Fibroblast of pulmonary artery (primary cell): ENCODE measurements around the gene REX1BD.

ENCODE experiments used
- DNase-seq: peaks from one replicate; pipeline ENCODE4 v3.0.0-alpha.2; 2010; ENCODE audit warnings: low read depth
- H3K4me3 ChIP-seq: replicated peaks from 2 replicates; pipeline ENCODE4 v1.5.1; 2011; ENCODE audit warnings: low read depth, mild to moderate bottlenecking, control low read depth, low read length, moderate library complexity
- CTCF ChIP-seq: IDR thresholded peaks from 2 replicates; pipeline ENCODE4 v1.5.1; 2011; ENCODE audit warnings: mild to moderate bottlenecking, control low read depth, low read length, inconsistent platforms; ENCODE audit errors: missing control alignments

REX1BD gene

DNA sequence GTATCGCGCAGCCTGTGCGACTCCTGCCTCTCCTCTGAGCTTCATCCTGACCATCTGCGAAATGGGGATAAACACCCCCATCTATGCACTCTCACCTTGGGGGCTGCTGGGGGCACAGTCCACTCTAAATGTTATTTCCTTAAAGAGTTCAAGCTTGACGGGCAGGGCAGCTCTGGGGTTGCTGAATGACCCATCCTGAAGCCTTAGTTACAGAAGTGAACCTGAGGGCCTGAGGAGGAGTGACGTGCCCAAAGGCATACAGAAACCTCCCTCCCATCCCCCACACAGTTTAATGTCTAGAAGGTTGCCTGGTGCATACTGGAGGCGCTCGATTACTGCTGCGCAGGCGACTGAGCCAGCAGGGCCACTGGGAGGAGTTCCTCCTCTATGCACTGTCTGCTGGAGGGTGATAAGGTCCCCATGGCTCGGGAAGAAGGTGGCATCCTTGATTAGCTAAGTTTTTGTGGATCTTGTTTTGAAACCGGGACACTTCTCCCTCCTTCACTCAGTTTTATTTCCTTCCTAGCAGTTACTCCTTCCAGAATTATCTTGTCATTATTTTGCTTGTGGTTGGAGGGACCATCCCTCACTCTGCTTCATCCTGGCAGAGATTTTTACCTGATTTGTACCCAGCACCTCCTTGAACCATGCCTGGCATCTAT, 44.7 kb upstream of the REX1BD start:
- peak overlapping the region; percentile 55 for H3K4me3 ChIP-seq
- TF ChIP-seq CTCF: no peak
- peak; percentile 67 for DNase-seq

- DNase-seq: no peak
- no peak overlapping the region for H3K4me3 ChIP-seq
- TF ChIP-seq CTCF: no peak
Observed at GRCh38 chr19:18551631-18552030, 37.0 kb upstream of the REX1BD start.

DNA sequence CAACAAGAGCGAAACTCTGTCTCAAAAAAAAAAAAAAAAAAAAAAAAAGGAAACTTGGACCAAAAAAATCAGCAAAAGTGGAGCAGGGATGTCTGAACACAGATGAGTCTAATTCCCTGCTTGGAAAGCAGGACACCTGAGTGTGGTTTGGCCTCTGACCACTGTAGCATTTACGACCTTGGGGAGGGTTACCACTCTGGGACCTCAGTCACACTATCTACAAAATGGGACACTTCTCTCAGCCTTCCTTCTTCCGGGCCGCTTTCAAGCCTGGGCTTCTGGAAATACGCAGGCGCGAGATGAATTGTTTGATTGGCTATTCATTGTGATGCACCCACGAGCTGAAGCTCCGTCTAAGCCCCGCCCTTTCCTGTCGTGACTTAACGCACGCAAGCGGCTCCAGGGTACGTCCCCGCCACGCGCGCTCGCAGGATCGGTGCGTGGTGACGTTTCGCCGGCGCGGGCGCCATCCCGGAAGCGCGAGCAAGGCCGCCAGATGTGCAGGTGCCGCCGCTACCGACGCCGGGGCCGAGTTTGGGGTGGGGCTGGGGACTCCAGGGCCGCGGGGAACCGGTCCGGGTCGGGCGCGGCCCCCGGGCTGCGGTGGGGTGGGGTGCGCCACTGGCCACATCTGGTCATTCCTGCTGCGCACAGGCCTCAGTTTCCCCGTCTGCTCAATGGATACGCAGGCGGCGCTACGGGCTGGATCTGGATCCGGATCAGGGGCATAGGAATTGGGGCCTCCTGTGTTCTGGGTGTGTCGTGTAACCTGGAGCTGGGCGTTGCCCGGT, 31.0 kb upstream of the REX1BD start, which contains the start of gene KXD1:
Gene KXD1, plus strand, starts transcription at position 460 of the 791 bp plus-strand sequence. CDS start 4,187 bp downstream, outside the sequence.
- H3K4me3 ChIP-seq: peak within 1 kb of the TSS; percentile 99
- peak; percentile 100 for DNase-seq
- TF ChIP-seq CTCF: no peak

GRCh38 chr19:18558202-18558555, 30.4 kb upstream of the REX1BD start:
- no peak for TF ChIP-seq CTCF
- DNase-seq: no peak
- H3K4me3 ChIP-seq: peak overlapping the region; percentile 99

GRCh38 chr19:18558604-18559003, 30.0 kb upstream of the REX1BD start:
- no peak for DNase-seq
- no peak for TF ChIP-seq CTCF
- peak overlapping the region; percentile 99 for H3K4me3 ChIP-seq

- no peak overlapping the region for H3K4me3 ChIP-seq
- no peak for DNase-seq
- no peak for TF ChIP-seq CTCF
Observed at GRCh38 chr19:18559685-18560084, 28.9 kb upstream of the REX1BD start.
